Spleen (tissue), 11 donors: ENCODE results near the gene MAPK11. TPM values are rescaled to one million over a fixed set of nuclear protein-coding genes. Genes with fewer than 3 reads are reported as not detected.

Source experiments
- DNase-seq: peaks from one replicate; pipeline ENCODE4 v3.0.0-alpha.2; 2020
- H3K27ac ChIP-seq, 8 donors: fragments of 200-600 bp; sonication (generic) in 7 of 8; 1 replicate in 4 of 8; 2 replicates in 4 of 8; pipeline versions ENCODE4 v1.5.0 to v1.8.0; 2016 to 2021; ENCODE audit warnings: inconsistent platforms in 4 of 8, mild to moderate bottlenecking in 4 of 8, moderate library complexity in 1 of 8
- H3K27me3 ChIP-seq, 7 donors: fragments of 200-600 bp; sonication (generic) in 6 of 7; replicated peaks in 1 of 7; 1 replicate in 4 of 7; 2 replicates in 3 of 7; pipeline versions ENCODE4 v1.5.0 to v1.8.0; 2016 to 2021; ENCODE audit warnings: inconsistent platforms in 3 of 7, mild to moderate bottlenecking in 1 of 7
- H3K36me3 ChIP-seq, 6 donors: fragments of 200-600 bp; sonication (generic) in 5 of 6; 1 replicate in 4 of 6; 2 replicates in 2 of 6; pipeline versions ENCODE4 v1.5.0 to v1.8.0; 2016 to 2021; ENCODE audit warnings: inconsistent platforms in 2 of 6
- H3K4me1 ChIP-seq, 6 donors: fragments of 200-600 bp; sonication (generic) in 5 of 6; 1 replicate in 3 of 6; 2 replicates in 3 of 6; pipeline versions ENCODE4 v1.5.0 to v1.8.0; 2016 to 2021; ENCODE audit warnings: inconsistent platforms in 3 of 6
- H3K4me3 ChIP-seq, 8 donors: fragments of 200-600 bp; sonication (generic) in 7 of 8; 1 replicate in 4 of 8; 2 replicates in 4 of 8; pipeline versions ENCODE4 v1.5.0 to v1.8.0; 2016 to 2021; ENCODE audit warnings: inconsistent platforms in 4 of 8, mild to moderate bottlenecking in 4 of 8, moderate library complexity in 2 of 8
- H3K9me3 ChIP-seq, 8 donors: fragments of 200-600 bp; sonication (generic) in 7 of 8; 1 replicate in 4 of 8; 2 replicates in 4 of 8; pipeline versions ENCODE4 v1.5.0 to v1.8.0; 2016 to 2021; ENCODE audit warnings: inconsistent platforms in 4 of 8
- POLR2A ChIP-seq, 3 donors: fragments of 450-650 bp; IDR thresholded peaks; one replicate each; pipeline ENCODE4 v1.5.1; 2017; ENCODE audit warnings: antibody characterized with exemption in 3 of 3, mild to moderate bottlenecking in 1 of 3
- POLR2AphosphoS5 ChIP-seq, 3 donors: sonication (generic); formaldehyde crosslinking; IDR thresholded peaks; one replicate each; pipeline ENCODE4 v1.5.1; 2017; ENCODE audit warnings: antibody characterized with exemption in 3 of 3
- WGBS, 5 donors: extraction: QIAGEN DNeasy Blood & Tissue Kit in 3 of 5; methylation state at CpG; one replicate each; pipeline versions ENCODE4 v1.1.5 to v1.1.7; 2013 to 2018; 5-methylcytosine and 5-hydroxymethylcytosine counted together
- intact Hi-C: fragments of 100-400 bp; cut with DNase I; formaldehyde crosslinking; loops from one replicate; pipeline ENCODE4 v1.15.0; 2023; ENCODE audit warnings: low total_unique reads
- polyA plus RNA-seq, 3 donors: library from polyadenylated mRNA; stranded (reverse); fragments of 200-250 nt; gene quantifications; one replicate each; pipeline ENCODE4 v1.2.1, GENCODE V29; 2013
- total RNA-seq, 7 donors: library from RNA; depleted of rRNA in 3 of 7; stranded (reverse); fragments of >200 nt in 3 of 7; fragmentation: NEBNext Ultra II Directional in 4 of 7; extraction: Animal tissue kit (Norgen Biotek cat#: 25700) in 4 of 7; gene quantifications; one replicate each; pipeline versions ENCODE4 v1.1.0 to v1.2.1, GENCODE V29; 2016 to 2021
- TF ChIP-seq, protein P1 (sequence below), 11 experiments: fragments of 200-600 bp in 7 of 11; fragments of 450-650 bp in 4 of 11; sonication (generic) in 4 of 11; IDR thresholded peaks in 8 of 11; conservative IDR thresholded peaks in 3 of 11; 1 replicate in 7 of 11; 2 replicates in 4 of 11; pipeline versions ENCODE4 v1.4.0 to v1.8.0; 2016 to 2021; ENCODE audit warnings: antibody characterized with exemption in 11 of 11, inconsistent platforms in 4 of 11, mild to moderate bottlenecking in 1 of 11
- donor health status: healthy with polysubstance abuse.
- donor health status: DM: no; HTN: no; CAD: no; lungs with moderate emphysema.
- donor health status: DM: no; HTN: no; CAD: no.
- donor health status: Bipolar disorder and iron deficiency.
- donor health status: healthy.
- donor health status: DM: no; HTN: no; CAD: no.
- donor health status: DM: yes; HTN: yes; CAD: no.

MAPK11 gene
- total and polyA plus RNA-seq, 10 donors: 5.2 to 25.3 (median 11.3) TPM

DNA sequence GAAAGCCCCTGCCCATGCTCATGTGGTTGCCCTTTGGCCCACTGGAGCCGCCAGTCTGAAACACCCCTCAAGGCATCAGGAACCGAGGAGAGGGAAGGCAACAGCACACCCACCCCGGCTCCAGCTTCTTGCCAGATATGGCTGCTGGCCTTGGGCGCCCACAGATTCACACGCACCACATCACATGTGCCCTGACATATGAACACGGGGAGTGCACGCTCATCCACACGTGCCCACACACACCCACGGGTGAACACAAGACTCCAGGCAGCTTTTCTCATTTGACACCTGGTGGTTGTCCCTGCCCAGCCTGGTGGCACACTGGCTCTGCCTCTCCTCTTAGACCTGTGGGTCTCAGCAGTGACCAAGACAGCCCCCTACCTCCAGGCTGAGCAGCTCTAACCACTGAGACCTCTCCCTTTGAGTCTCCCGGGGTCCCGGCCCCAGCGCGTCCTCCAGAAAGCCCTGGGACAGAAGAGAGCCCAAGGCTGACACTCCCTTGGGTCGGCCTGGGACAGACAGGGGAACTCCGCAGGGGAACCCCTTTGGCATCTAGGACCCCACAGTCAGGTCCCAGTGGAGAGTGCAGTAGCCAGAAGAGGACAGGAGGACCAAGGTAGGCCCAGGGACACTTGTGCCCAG lies 6.0 kb downstream of the MAPK11 start:
- TF ChIP-seq POLR2A (IDR thresholded peaks at IDR 0.05): no peak
- no peak for TF ChIP-seq POLR2AphosphoS5 (IDR thresholded peaks at IDR 0.05)
- TF ChIP-seq, protein P1, sequence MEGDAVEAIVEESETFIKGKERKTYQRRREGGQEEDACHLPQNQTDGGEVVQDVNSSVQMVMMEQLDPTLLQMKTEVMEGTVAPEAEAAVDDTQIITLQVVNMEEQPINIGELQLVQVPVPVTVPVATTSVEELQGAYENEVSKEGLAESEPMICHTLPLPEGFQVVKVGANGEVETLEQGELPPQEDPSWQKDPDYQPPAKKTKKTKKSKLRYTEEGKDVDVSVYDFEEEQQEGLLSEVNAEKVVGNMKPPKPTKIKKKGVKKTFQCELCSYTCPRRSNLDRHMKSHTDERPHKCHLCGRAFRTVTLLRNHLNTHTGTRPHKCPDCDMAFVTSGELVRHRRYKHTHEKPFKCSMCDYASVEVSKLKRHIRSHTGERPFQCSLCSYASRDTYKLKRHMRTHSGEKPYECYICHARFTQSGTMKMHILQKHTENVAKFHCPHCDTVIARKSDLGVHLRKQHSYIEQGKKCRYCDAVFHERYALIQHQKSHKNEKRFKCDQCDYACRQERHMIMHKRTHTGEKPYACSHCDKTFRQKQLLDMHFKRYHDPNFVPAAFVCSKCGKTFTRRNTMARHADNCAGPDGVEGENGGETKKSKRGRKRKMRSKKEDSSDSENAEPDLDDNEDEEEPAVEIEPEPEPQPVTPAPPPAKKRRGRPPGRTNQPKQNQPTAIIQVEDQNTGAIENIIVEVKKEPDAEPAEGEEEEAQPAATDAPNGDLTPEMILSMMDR (IDR thresholded peaks at IDR 0.05 in 8 of 11, conservative IDR thresholded peaks at IDR 0.05 in 3 of 11): no peak
- 70 to 93% (median 84%) methylated on average over 9 to 15 of the region's 15 CpGs for WGBS, 5 donors
- peaks cover 0 to 8% (median 0%) of the 10 kb centered on the region in 8 donors for H3K9me3 ChIP-seq
- peaks cover 8 to 53% (median 33%) of the 10 kb centered on the region in 6 donors for H3K4me1 ChIP-seq
- peaks cover 0 to 5% (median 0%) of the 10 kb centered on the region in 6 donors for H3K36me3 ChIP-seq
- intact Hi-C loops: no loop called here
- DNase-seq: no peak
- no peak overlapping the region for H3K27ac ChIP-seq
- H3K27me3 ChIP-seq: peaks cover 0 to 81% (median 23%) of the 10 kb centered on the region in 7 donors
- H3K4me3 ChIP-seq: no peak overlapping the region

DNA sequence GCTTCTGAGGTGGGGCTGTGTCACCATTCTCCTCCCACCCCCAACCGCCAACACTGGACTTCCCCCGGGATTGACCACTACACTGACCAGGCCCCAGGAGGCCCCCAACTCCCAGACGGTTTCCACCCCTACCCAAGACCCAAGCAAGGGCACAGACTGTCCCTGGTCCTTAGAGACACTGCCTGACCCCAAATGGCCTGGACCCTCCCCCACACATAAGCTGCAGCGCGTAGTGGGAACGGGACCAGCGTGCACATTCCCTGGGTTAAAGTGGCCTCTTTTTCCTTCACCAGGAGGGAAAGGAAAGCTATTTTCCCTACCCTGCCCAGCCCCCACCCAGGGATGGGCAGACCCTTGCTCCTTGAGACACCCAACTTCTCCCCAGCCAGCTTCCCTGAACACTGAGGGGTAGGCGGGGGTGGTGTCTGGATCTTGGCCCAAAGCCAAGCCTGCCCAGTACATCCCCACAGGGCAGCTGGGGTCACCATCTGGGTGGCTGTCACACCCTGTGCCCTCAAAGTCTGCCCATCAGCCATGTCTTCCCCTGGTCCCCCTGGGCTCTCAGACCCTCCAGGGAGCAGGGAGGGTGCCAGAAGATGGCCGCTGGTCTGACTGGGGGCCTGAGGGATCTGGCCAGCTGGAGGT lies 7.1 kb downstream of the MAPK11 start:
- peaks cover 0 to 8% (median 0%) of the 10 kb centered on the region in 8 donors for H3K9me3 ChIP-seq
- no peak for DNase-seq
- peaks cover 8 to 41% (median 27%) of the 10 kb centered on the region in 6 donors for H3K4me1 ChIP-seq
- WGBS, 5 donors: 61 to 75% (median 66%) methylated on average over 8 to 9 of the region's 9 CpGs
- peak in 1 of 3 donors; percentile 8 for TF ChIP-seq POLR2AphosphoS5 (IDR thresholded peaks at IDR 0.05)
- no peak for TF ChIP-seq POLR2A (IDR thresholded peaks at IDR 0.05)
- H3K27ac ChIP-seq: no peak overlapping the region
- peaks cover 0 to 5% (median 0%) of the 10 kb centered on the region in 6 donors for H3K36me3 ChIP-seq
- no peak overlapping the region for H3K4me3 ChIP-seq
- intact Hi-C loops: no loop called here
- peaks cover 0 to 81% (median 23%) of the 10 kb centered on the region in 7 donors for H3K27me3 ChIP-seq

DNA sequence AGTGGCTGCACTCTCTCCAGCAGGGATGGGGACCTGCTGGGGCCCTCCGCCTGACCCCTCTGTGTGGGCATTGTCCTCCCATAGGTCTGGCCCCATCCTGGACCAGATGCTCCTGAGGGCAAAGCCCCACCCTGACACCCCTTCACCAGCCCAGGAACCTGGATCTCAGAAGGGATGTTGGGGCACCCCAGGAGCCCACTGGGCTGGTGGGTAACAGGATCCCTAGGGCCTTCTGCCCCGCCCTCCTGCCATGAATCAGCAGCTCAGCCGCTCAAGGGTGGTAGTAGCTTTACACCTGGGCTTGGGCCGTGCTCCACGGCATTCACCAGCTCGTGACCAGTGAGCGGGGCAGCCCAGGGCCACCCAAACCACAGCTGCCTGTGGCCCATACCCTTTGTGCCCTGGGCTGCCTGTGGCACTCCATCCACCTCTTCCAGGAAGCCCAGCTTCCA lies 7.7 kb downstream of the MAPK11 start:
- 32 to 46% (median 38%) methylated on average over 3 to 7 of the region's 7 CpGs for WGBS, 5 donors
- Histone ChIP-seq H3K36me3 (peaks cover 0 to 5% (median 0%) of the 10 kb centered on the region in 6 donors), H3K4me1 (peaks cover 5 to 35% (median 22%) of the 10 kb centered on the region in 6 donors), H3K27me3 (peaks cover 0 to 75% (median 23%) of the 10 kb centered on the region in 7 donors), H3K9me3 (peaks cover 0 to 5% (median 0%) of the 10 kb centered on the region in 8 donors), H3K27ac (no peak overlapping the region), H3K4me3 (peak overlapping the region in 1 of 8 donors; percentile 73)
- DNase-seq: no peak
- intact Hi-C loops: no loop called here
- TF ChIP-seq, protein P1 (IDR thresholded peaks at IDR 0.05 in 8 of 11, conservative IDR thresholded peaks at IDR 0.05 in 3 of 11): no peak
- no peak for TF ChIP-seq POLR2A (IDR thresholded peaks at IDR 0.05)
- no peak for TF ChIP-seq POLR2AphosphoS5 (IDR thresholded peaks at IDR 0.05)

DNA sequence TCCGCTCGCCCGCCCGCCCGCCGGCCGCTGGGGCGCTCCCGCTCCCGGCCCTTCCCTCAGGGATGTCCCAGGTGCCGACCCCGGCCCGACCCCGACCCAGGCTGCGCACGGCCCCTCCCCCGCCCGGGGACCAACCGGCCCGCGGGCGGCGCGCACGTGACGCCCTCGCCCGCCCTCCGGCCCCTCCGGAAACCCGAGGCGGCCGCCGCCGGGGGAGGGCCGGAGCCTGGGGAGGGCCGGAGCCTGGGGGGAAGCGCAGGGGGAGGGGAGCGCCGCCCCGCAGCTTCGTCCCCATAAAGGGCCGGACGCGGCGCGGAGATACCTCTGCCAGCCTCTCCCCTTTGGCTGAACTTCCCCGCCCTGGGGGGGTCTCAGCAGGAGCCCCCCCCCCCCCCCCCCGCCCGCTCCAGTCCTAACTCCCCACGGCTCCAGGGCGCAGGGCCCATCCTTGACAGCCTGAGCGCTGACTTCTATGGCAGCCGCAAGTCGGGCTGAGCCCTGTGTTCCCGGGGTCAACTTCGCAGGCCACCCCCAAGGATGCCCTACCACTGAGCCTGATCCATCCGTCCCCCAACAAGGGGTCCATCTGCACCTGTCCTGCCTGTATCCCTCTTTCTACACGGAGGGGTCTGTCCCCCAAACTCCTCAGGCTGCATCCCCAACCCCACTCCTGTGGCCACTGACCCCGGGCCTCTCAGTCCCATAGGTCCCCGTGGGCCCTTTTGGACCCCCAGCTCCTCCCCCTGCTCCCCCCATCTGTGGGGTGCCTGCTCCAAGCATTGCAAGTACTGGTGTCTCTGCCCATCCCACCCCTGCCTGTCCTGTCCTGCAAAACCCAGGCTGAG lies 8.3 kb downstream of the MAPK11 start, which contains the start of gene MAPK12:
MAPK12 (minus strand) TSS at position 69 of the 845 bp plus-strand sequence. CDS start 174 bp downstream, outside the sequence.
- Histone ChIP-seq H3K27ac (no peak within 1 kb of the TSS), H3K36me3 (peaks cover 0 to 2% (median 0%) of the 10 kb centered on the region in 6 donors), H3K27me3 (peaks cover 0 to 69% (median 23%) of the 10 kb centered on the region in 7 donors), H3K9me3 (no peaks in the 10 kb centered on the region), H3K4me3 (peak within 1 kb of the TSS in 7 of 8 donors; percentile 32 to 73 (median 38)), H3K4me1 (peaks cover 5 to 32% (median 21%) of the 10 kb centered on the region in 6 donors)
- intact Hi-C loops: no loop called here
- no peak for DNase-seq
- TF ChIP-seq POLR2A (IDR thresholded peaks at IDR 0.05) (no peak), POLR2AphosphoS5 (IDR thresholded peaks at IDR 0.05) (no peak)
- TF ChIP-seq, protein P1 (IDR thresholded peaks at IDR 0.05 in 8 of 11, conservative IDR thresholded peaks at IDR 0.05 in 3 of 11): no peak
- 3 to 16% (median 4%) methylated on average over 6 to 60 of the region's 61 CpGs for WGBS, 5 donors
